Transverse colon (tissue), 4 donors: ENCODE data around the gene TNFRSF25. TPM values are rescaled to one million over a fixed set of nuclear protein-coding genes. Genes with fewer than 3 reads are reported as not detected.

Experiments
- DNase-seq: peaks from one replicate; pipeline ENCODE4 v3.0.0-alpha.2; 2019
- H3K27ac ChIP-seq, 4 donors: fragments of 200-600 bp; sonication (generic); 2 replicates each; pipeline ENCODE4 v1.5.1; 2016 to 2018; ENCODE audit warnings: inconsistent platforms in 4 of 4
- H3K27me3 ChIP-seq: fragments of 200-600 bp; sonication (generic); 2 replicates; pipeline ENCODE4 v1.5.1; 2017; ENCODE audit warnings: inconsistent platforms
- H3K36me3 ChIP-seq, 4 donors: fragments of 200-600 bp; sonication (generic); 2 replicates each; pipeline ENCODE4 v1.5.1; 2017 to 2019; ENCODE audit warnings: inconsistent platforms in 4 of 4
- H3K4me1 ChIP-seq, 4 donors: fragments of 200-600 bp; sonication (generic); 2 replicates each; pipeline ENCODE4 v1.5.1; 2017 to 2020; ENCODE audit warnings: inconsistent platforms in 4 of 4
- H3K4me3 ChIP-seq, 4 donors: fragments of 200-600 bp; sonication (generic); 1 replicate in 1 of 4; 2 replicates in 3 of 4; pipeline versions ENCODE4 v1.5.1 to v1.6.1; 2017 to 2019; ENCODE audit warnings: inconsistent platforms in 4 of 4
- H3K9me3 ChIP-seq, 2 donors: fragments of 200-600 bp; sonication (generic); 2 replicates each; pipeline ENCODE4 v1.5.1; 2017 to 2019; ENCODE audit warnings: inconsistent platforms in 2 of 2
- CTCF ChIP-seq, 5 experiments: fragments of 200-600 bp in 3 of 5; fragments of 450-650 bp in 2 of 5; sonication (generic) in 3 of 5; IDR thresholded peaks; 1 replicate in 2 of 5; 2 replicates in 3 of 5; pipeline ENCODE4 v1.5.1; 2016 to 2017; ENCODE audit warnings: antibody characterized with exemption in 5 of 5, inconsistent platforms in 3 of 5, mild to moderate bottlenecking in 2 of 5, moderate library complexity in 1 of 5
- EP300 ChIP-seq: sonication (generic); formaldehyde crosslinking; IDR thresholded peaks from one replicate; pipeline ENCODE4 v1.6.1; 2017; ENCODE audit warnings: antibody characterized with exemption, low read depth
- POLR2A ChIP-seq: fragments of 450-650 bp; IDR thresholded peaks from one replicate; pipeline ENCODE4 v1.6.1; 2016; ENCODE audit warnings: antibody characterized with exemption, mild to moderate bottlenecking, moderate library complexity
- POLR2AphosphoS5 ChIP-seq, 3 donors: sonication (generic); formaldehyde crosslinking; IDR thresholded peaks; one replicate each; pipeline ENCODE4 v1.6.1; 2016; ENCODE audit warnings: antibody characterized with exemption in 3 of 3
- WGBS, 2 donors: methylation state at CpG; one replicate each; pipeline ENCODE4 v1.1.5; 2018; ENCODE audit warnings: low coverage in 1 of 2; 5-methylcytosine and 5-hydroxymethylcytosine counted together
- in situ Hi-C, 4 donors: fragments of 200-750 bp; cut with MboI; loops; one replicate each; pipeline versions ENCODE4 v1.15.0 to v1.15.1; 2017; ENCODE audit warnings: low sequenced_read_pairs in 3 of 4, low pct_ligation_motif_present in 1 of 4, low pct_unique_long_range_greater_than_20kb in 1 of 4
- intact Hi-C: fragments of 100-400 bp; cut with DNase I; formaldehyde crosslinking; loops from one replicate; pipeline ENCODE4 v1.15.1; 2023; ENCODE audit warnings: low total_unique reads
- total RNA-seq, 4 donors: library from RNA; depleted of rRNA; stranded (reverse); fragments of >200 nt; gene quantifications; one replicate each; pipeline ENCODE4 v1.1.0, GENCODE V29; 2016

Gene TNFRSF25
- total RNA-seq, 4 donors from 2014 or later, result 38.9 to 55.3 (median 45.0) TPM

- peaks cover 7 to 49% (median 40%) of the 10 kb centered on the region in 4 donors for H3K4me1 ChIP-seq
- H3K36me3 ChIP-seq, result no peaks in the 10 kb centered on the region
- H3K27ac ChIP-seq, result peak overlapping the region; percentile 75 to 87 (median 80)
- no peaks in the 10 kb centered on the region for H3K9me3 ChIP-seq
- H3K27me3 ChIP-seq, result peaks cover 16% of the 10 kb centered on the region
- in situ Hi-C loops (loop anchor here (10.0 to 25.0 kb wide), 2 partner anchors 148 to 155 kb away; no protein-coding TSS in a partner anchor), intact Hi-C loops (no loop called here)
- peak; percentile 85 for DNase-seq
- WGBS, 2 donors, result 25% methylated on average over 9 of the region's 21 CpGs; no CpG with 5 or more reads in 1 of the 2 donors
- TF ChIP-seq POLR2AphosphoS5 (IDR thresholded peaks at IDR 0.05), result no peak
- TF ChIP-seq EP300, result no peak
- peak; percentile 92 to 97 (median 96) for TF ChIP-seq CTCF (IDR thresholded peaks at IDR 0.05)
- no peak for TF ChIP-seq POLR2A
- H3K4me3 ChIP-seq, result peak overlapping the region; percentile 51 to 90 (median 60)
These were observed 23.8 kb upstream of the TNFRSF25 start for GRCh38 chr1:6489799-6490180.

GRCh38 chr1:6489383-6489765 lies 23.4 kb upstream of the TNFRSF25 start:
- Histone ChIP-seq H3K27ac (peak overlapping the region in 3 of 4 donors; percentile 13 to 75 (median 34)), H3K36me3 (no peaks in the 10 kb centered on the region), H3K27me3 (peaks cover 19% of the 10 kb centered on the region), H3K9me3 (no peaks in the 10 kb centered on the region), H3K4me1 (peaks cover 7 to 52% (median 41%) of the 10 kb centered on the region in 4 donors), H3K4me3 (no peak overlapping the region)
- intact Hi-C loops (no loop called here), in situ Hi-C loops (loop anchor here (10.0 to 25.0 kb wide), 2 partner anchors 148 to 155 kb away; no protein-coding TSS in a partner anchor)
- WGBS, 2 donors, result 49% methylated on average over 9 of the region's 9 CpGs; no CpG with 5 or more reads in 1 of the 2 donors
- no peak for DNase-seq
- TF ChIP-seq EP300, result no peak
- no peak for TF ChIP-seq POLR2A
- TF ChIP-seq POLR2AphosphoS5 (IDR thresholded peaks at IDR 0.05), result no peak
- TF ChIP-seq CTCF (IDR thresholded peaks at IDR 0.05), result no peak

- DNase-seq, result peak; percentile 81
- peaks cover 7 to 52% (median 41%) of the 10 kb centered on the region in 4 donors for H3K4me1 ChIP-seq
- peak overlapping the region in 3 of 4 donors; percentile 13 to 75 (median 34) for H3K27ac ChIP-seq
- WGBS, 2 donors, result 76% methylated on average over 9 of the region's 13 CpGs; no CpG with 5 or more reads in 1 of the 2 donors
- peaks cover 19% of the 10 kb centered on the region for H3K27me3 ChIP-seq
- H3K9me3 ChIP-seq, result no peaks in the 10 kb centered on the region
- H3K36me3 ChIP-seq, result no peaks in the 10 kb centered on the region
- no peak for TF ChIP-seq CTCF (IDR thresholded peaks at IDR 0.05)
- peak in 1 of 3 donors; percentile 13 for TF ChIP-seq POLR2AphosphoS5 (IDR thresholded peaks at IDR 0.05)
- H3K4me3 ChIP-seq, result no peak overlapping the region
- intact Hi-C loops (no loop called here), in situ Hi-C loops (loop anchor here (10.0 to 25.0 kb wide), 2 partner anchors 149 to 156 kb away; no protein-coding TSS in a partner anchor)
These were observed 22.8 kb upstream of the TNFRSF25 start for GRCh38 chr1:6488602-6489382.

- H3K4me3 ChIP-seq, result no peak overlapping the region
- no peaks in the 10 kb centered on the region for H3K9me3 ChIP-seq
- H3K27me3 ChIP-seq, result peaks cover 19% of the 10 kb centered on the region
- H3K36me3 ChIP-seq, result no peaks in the 10 kb centered on the region
- peaks cover 7 to 61% (median 49%) of the 10 kb centered on the region in 4 donors for H3K4me1 ChIP-seq
- H3K27ac ChIP-seq, result no peak overlapping the region
- no peak for DNase-seq
- intact Hi-C loops, result no loop called here
- TF ChIP-seq CTCF (IDR thresholded peaks at IDR 0.05), result no peak
- TF ChIP-seq POLR2A, result no peak
- no peak for TF ChIP-seq POLR2AphosphoS5 (IDR thresholded peaks at IDR 0.05)
- no peak for TF ChIP-seq EP300
- WGBS, 2 donors, result 80 to 89% methylated on average over 1 to 14 of the region's 14 CpGs
- in situ Hi-C loops, result loop anchor here (10.0 to 25.0 kb wide), 2 partner anchors 149 to 157 kb away; no protein-coding TSS in a partner anchor
These were observed 22.0 kb upstream of the TNFRSF25 start for GRCh38 chr1:6487804-6488484.
